ENCODE data around the gene LRBA. TPM values are rescaled to one million over a fixed set of nuclear protein-coding genes. Genes with fewer than 3 reads are reported as not detected.
"Not testable (repeated sequence)": the region's sequence is repeated elsewhere in the genome, so short reads cannot be mapped to it uniquely, and the experiment has no call there.

Gene LRBA
- total RNA-seq, 1 donor from 2014 or later, result 63.4 TPM

GRCh38 chr4:150743564-150744342, 271.3 kb downstream of the LRBA start:
- no peak for DNase-seq (ENCODE audit: low read depth, low spot score)

GRCh38 chr4:150742930-150743329, 272.2 kb downstream of the LRBA start:
- DNase-seq (ENCODE audit: low read depth, low spot score), result not testable (repeated sequence)

GRCh38 chr4:150739591-150739990, 275.5 kb downstream of the LRBA start:
- DNase-seq (ENCODE audit: low read depth, low spot score), result peak; percentile 19

- DNase-seq (ENCODE audit: low read depth, low spot score), result no peak
Observed at GRCh38 chr4:150725957-150726523, 289.0 kb downstream of the LRBA start.

- no peak for DNase-seq (ENCODE audit: low read depth, low spot score)
Observed at GRCh38 chr4:150723727-150724411, 291.2 kb downstream of the LRBA start.

- DNase-seq (ENCODE audit: low read depth, low spot score), result peak; percentile 4
Observed at GRCh38 chr4:150722908-150723362, 292.1 kb downstream of the LRBA start.

GRCh38 chr4:150720973-150721518, 294.0 kb downstream of the LRBA start:
- no peak for DNase-seq (ENCODE audit: low read depth, low spot score)

GRCh38 chr4:150717952-150718351, 297.1 kb downstream of the LRBA start:
- no peak for DNase-seq (ENCODE audit: low read depth, low spot score)

GRCh38 chr4:150714462-150715438, 300.3 kb downstream of the LRBA start:
- no peak for DNase-seq (ENCODE audit: low read depth, low spot score)

GRCh38 chr4:150713251-150713650, 301.8 kb downstream of the LRBA start:
- no peak for DNase-seq (ENCODE audit: low read depth, low spot score)

GRCh38 chr4:150710770-150711375, 304.2 kb downstream of the LRBA start:
- no peak for DNase-seq (ENCODE audit: low read depth, low spot score)

- no peak for DNase-seq (ENCODE audit: low read depth, low spot score)
Observed at GRCh38 chr4:150708004-150708403, 307.1 kb downstream of the LRBA start.

- no peak for DNase-seq (ENCODE audit: low read depth, low spot score)
Observed at GRCh38 chr4:150699599-150699998, 315.5 kb downstream of the LRBA start.

GRCh38 chr4:150695162-150695561, 319.9 kb downstream of the LRBA start:
- no peak for DNase-seq (ENCODE audit: low read depth, low spot score)

GRCh38 chr4:150694438-150694837, 320.6 kb downstream of the LRBA start:
- no peak for DNase-seq (ENCODE audit: low read depth, low spot score)

GRCh38 chr4:150683775-150684350, 331.2 kb downstream of the LRBA start:
- DNase-seq (ENCODE audit: low read depth, low spot score), result no peak

- no peak for DNase-seq (ENCODE audit: low read depth, low spot score)
Observed at GRCh38 chr4:150682126-150682525, 333.0 kb downstream of the LRBA start.

GRCh38 chr4:150681063-150681462, 334.0 kb downstream of the LRBA start:
- no peak for DNase-seq (ENCODE audit: low read depth, low spot score)

- no peak for DNase-seq (ENCODE audit: low read depth, low spot score)
Observed at GRCh38 chr4:150680651-150681050, 334.4 kb downstream of the LRBA start.

- no peak for DNase-seq (ENCODE audit: low read depth, low spot score)
Observed at GRCh38 chr4:150679765-150680343, 335.2 kb downstream of the LRBA start.

Data from pulmonary artery endothelial cell (primary cell).